ENCODE data around the gene EFEMP2. TPM values are rescaled to one million over a fixed set of nuclear protein-coding genes. Genes with fewer than 3 reads are reported as not detected.

Gene EFEMP2
- total RNA-seq, 4 donors from 2014 or later: 3.6 to 29.0 (median 10.2) TPM

DNA sequence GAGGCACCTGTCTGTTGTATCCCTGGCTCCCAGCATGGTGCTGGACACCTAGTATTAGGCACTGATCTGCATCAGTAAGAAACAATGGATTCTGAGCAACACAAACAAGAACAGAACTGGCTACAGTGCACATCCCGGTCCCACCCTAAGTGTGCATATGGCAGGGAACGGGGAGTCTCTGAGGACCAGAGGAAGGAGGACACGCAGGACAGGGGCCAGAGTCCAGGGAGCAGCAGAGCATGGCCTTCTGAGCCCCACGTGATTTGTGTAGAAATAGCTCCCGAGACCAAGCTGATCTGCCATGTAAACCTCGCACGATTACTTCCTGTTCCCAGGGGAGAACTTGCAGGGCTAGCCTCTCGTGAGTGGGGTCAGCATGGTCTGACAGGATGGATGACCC, 51.5 kb downstream of the EFEMP2 start:
- Histone ChIP-seq H3K36me3 (no peaks in the 10 kb centered on the region), H3K9me3 (no peaks in the 10 kb centered on the region), H3K4me3 (no peak overlapping the region), H3K27me3 (no peaks in the 10 kb centered on the region), H3K27ac (no peak overlapping the region), H3K4me1 (peaks cover 8 to 24% (median 9%) of the 10 kb centered on the region in 3 donors)
- DNase-seq: no peak
- TF ChIP-seq, protein P1, sequence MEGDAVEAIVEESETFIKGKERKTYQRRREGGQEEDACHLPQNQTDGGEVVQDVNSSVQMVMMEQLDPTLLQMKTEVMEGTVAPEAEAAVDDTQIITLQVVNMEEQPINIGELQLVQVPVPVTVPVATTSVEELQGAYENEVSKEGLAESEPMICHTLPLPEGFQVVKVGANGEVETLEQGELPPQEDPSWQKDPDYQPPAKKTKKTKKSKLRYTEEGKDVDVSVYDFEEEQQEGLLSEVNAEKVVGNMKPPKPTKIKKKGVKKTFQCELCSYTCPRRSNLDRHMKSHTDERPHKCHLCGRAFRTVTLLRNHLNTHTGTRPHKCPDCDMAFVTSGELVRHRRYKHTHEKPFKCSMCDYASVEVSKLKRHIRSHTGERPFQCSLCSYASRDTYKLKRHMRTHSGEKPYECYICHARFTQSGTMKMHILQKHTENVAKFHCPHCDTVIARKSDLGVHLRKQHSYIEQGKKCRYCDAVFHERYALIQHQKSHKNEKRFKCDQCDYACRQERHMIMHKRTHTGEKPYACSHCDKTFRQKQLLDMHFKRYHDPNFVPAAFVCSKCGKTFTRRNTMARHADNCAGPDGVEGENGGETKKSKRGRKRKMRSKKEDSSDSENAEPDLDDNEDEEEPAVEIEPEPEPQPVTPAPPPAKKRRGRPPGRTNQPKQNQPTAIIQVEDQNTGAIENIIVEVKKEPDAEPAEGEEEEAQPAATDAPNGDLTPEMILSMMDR (IDR thresholded peaks at IDR 0.05): no peak
- TF ChIP-seq POLR2A (IDR thresholded peaks at IDR 0.05): no peak
- intact Hi-C loops (cut with DNase I): no loop called here
- whole genome bisulfite sequencing, 2 donors: 61% methylated on average over 8 of the region's 8 CpGs

DNA sequence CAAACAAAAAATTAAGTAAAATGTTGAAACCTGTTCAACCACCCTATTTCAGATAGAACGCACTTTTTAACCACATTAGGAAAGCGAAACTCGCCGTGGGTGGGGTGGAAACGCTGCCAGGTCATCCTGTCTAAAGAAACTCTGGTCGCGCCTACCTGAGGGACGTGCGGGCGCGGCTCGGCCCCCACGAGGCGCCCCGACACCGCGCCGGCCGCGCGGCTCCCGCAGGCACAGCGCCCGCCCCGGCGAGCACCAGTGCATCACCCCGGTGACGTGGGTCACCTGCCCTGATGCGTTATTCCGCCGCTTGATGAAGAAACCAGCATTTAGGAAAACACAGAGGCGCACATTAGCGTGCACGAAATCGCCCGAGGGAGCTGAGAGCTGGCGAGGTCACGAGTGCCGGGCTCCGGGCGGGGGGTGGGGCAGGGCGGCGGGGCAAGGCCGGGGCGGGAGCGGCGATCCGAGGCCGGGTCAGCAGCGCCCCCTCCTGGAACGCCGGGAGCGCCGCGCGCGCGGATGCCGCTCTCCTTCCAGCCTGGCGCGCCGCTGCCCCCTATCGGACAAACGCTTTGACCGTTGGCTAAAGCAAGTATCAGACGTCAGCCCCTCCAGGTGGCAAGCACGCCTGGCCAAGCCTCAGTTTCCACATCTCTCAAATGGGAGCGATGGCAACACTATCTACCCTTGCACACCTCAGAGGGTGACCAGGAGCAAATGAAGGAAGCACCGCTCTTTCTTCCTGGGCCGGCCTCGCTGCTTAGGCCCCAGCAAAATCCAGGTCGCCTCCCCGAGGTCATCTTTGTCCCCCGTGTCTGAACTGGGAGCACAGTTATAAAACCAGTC, 54.5 kb downstream of the EFEMP2 start:
- Histone ChIP-seq H3K36me3 (no peaks in the 10 kb centered on the region), H3K4me1 (peaks cover 8 to 49% (median 12%) of the 10 kb centered on the region in 3 donors), H3K27ac (peak overlapping the region; percentile 84 to 94 (median 88)), H3K27me3 (no peaks in the 10 kb centered on the region), H3K4me3 (peak overlapping the region; percentile 52 to 82 (median 60)), H3K9me3 (no peaks in the 10 kb centered on the region)
- TF ChIP-seq, protein P1 (IDR thresholded peaks at IDR 0.05): peak; percentile 95 to 100 (median 98)
- peak in 1 of 4 donors; percentile 30 for TF ChIP-seq POLR2A (IDR thresholded peaks at IDR 0.05)
- peak; percentile 53 for DNase-seq
- intact Hi-C loops (cut with DNase I): loop anchor here (5.0 kb wide), 2 partner anchors 36 to 106 kb away; partner anchors contain the start of genes AP5B1 and KAT5
- WGBS, 2 donors: 12 to 15% methylated on average over 26 to 37 of the region's 74 CpGs

DNA sequence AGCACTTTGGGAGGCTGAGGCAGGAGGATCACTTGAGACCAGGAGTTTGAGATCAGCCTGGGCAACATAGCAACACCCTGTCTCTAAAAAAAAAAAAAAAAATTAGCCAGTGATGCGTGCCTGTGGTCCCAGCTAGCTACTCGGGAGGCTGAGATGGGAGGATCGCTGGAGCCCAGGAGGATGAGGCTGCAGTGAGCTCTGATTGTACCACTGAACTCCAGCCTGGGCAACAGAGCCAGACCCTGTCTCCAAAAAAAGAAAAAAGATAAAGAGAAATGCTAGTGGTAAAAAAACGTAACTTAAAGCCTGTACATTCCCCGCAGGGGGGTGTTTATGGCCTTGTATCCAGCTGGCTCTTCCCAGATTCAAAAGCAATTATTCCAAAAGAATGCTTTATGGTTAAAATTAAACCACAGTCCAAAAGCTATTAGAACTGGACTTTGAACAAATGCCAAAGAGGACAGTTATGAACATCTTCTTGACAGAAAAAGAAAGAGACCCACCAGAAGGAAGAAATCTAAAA, 55.2 kb downstream of the EFEMP2 start:
- Histone ChIP-seq H3K4me3 (peak overlapping the region; percentile 52 to 82 (median 60)), H3K36me3 (no peaks in the 10 kb centered on the region), H3K27ac (peak overlapping the region; percentile 84 to 94 (median 88)), H3K9me3 (no peaks in the 10 kb centered on the region), H3K27me3 (no peaks in the 10 kb centered on the region), H3K4me1 (peaks cover 8 to 49% (median 12%) of the 10 kb centered on the region in 3 donors)
- intact Hi-C loops (cut with DNase I): loop anchor here (5.0 kb wide), 2 partner anchors 35 to 105 kb away; partner anchors contain the start of genes AP5B1 and KAT5
- no peak for DNase-seq
- no peak for TF ChIP-seq POLR2A (IDR thresholded peaks at IDR 0.05)
- TF ChIP-seq, protein P1 (IDR thresholded peaks at IDR 0.05): no peak
- WGBS, 2 donors: 59 to 60% methylated on average over 5 of the region's 5 CpGs

DNA sequence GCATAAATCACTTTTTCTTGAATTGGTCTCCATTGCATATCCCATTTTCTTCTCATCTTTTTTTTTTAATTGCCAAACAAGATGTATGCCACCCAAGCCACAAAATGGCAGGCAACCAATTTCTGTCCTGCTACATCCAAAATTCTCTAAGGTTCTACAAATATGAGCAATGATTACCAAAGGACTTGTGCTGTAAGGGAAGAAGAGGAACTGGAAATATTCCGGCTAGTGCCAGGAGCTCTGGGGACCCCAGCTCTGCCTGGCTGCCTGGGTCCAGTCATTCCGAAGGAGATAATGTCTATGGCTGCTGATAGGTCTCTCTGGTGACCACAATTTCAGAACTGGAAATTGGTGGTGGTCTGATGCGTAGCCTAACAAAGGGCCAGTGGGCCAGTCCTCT, 55.9 kb downstream of the EFEMP2 start:
- Histone ChIP-seq H3K27me3 (peaks cover 0 to 2% (median 0%) of the 10 kb centered on the region in 4 donors), H3K4me3 (no peak overlapping the region), H3K27ac (peak overlapping the region in 2 of 4 donors; percentile 88 to 94), H3K9me3 (no peaks in the 10 kb centered on the region), H3K36me3 (no peaks in the 10 kb centered on the region), H3K4me1 (peaks cover 8 to 49% (median 12%) of the 10 kb centered on the region in 3 donors)
- intact Hi-C loops (cut with DNase I): loop anchor here (5.0 kb wide), 2 partner anchors 34 to 104 kb away; partner anchors contain the start of genes AP5B1 and KAT5
- TF ChIP-seq, protein P1 (IDR thresholded peaks at IDR 0.05): no peak
- TF ChIP-seq POLR2A (IDR thresholded peaks at IDR 0.05): no peak
- no peak for DNase-seq
- WGBS, 2 donors: 89 to 100% methylated on average over 2 of the region's 3 CpGs

Other genes starting within 250 kb of the EFEMP2 start
- 10 to 100 TPM in 3 of 4 donors, 1 to 10 TPM in 1; 7.8 to 29.2 (median 27.5) TPM for gene SIPA1, start 234.7 kb downstream of the EFEMP2 start, total RNA-seq
- 10 to 100 TPM; 29.4 to 49.4 (median 47.5) TPM for gene RELA, start 209.9 kb downstream of the EFEMP2 start, total RNA-seq
- gene KAT5, start 160.5 kb downstream of the EFEMP2 start, total RNA-seq: 10 to 100 TPM; 38.2 to 64.7 (median 51.1) TPM
- 10 to 100 TPM; 39.9 to 59.5 (median 50.8) TPM for gene RNASEH2C, start 152.0 kb downstream of the EFEMP2 start, total RNA-seq
- 10 to 100 TPM; 16.4 to 38.5 (median 23.3) TPM for gene AP5B1, start 91.8 kb downstream of the EFEMP2 start, total RNA-seq
- 10 to 100 TPM; 26.5 to 90.9 (median 55.3) TPM for gene OVOL1, start 85.7 kb downstream of the EFEMP2 start, total RNA-seq
- gene SNX32, start 38.8 kb downstream of the EFEMP2 start, total RNA-seq: under 1 TPM in 1 of 4 donors, not detected in 3; 0.38 TPM
- 100 to 1,000 TPM; 453 to 833 (median 750) TPM for gene CFL1, start 14.6 kb downstream of the EFEMP2 start, total RNA-seq
- 10 to 100 TPM; 17.6 to 36.2 (median 31.1) TPM for gene MUS81, start 12.4 kb downstream of the EFEMP2 start, total RNA-seq
- gene CTSW, start 7.0 kb upstream of the EFEMP2 start, total RNA-seq: 1 to 10 TPM in 3 of 4 donors, under 1 TPM in 1; 0.21 to 3.6 (median 1.8) TPM
- gene FIBP, start 15.7 kb upstream of the EFEMP2 start, total RNA-seq: 10 to 100 TPM; 35.7 to 60.1 (median 38.4) TPM
- gene CCDC85B, start 17.9 kb upstream of the EFEMP2 start, total RNA-seq: 10 to 100 TPM; 16.0 to 34.3 (median 28.0) TPM
- gene FOSL1, start 27.6 kb upstream of the EFEMP2 start, total RNA-seq: 10 to 100 TPM; 11.9 to 72.7 (median 35.6) TPM
- gene C11orf68, start 46.3 kb upstream of the EFEMP2 start, total RNA-seq: 10 to 100 TPM in 2 of 4 donors, 1 to 10 TPM in 2; 5.8 to 15.6 (median 10.6) TPM
- 100 to 1,000 TPM in 1 of 4 donors, 10 to 100 TPM in 3; 69.6 to 138 (median 76.8) TPM for gene DRAP1, start 46.6 kb upstream of the EFEMP2 start, total RNA-seq
- not detected for gene TSGA10IP, start 72.7 kb upstream of the EFEMP2 start, total RNA-seq
- gene SART1, start 88.9 kb upstream of the EFEMP2 start, total RNA-seq: 10 to 100 TPM; 27.6 to 35.0 (median 33.1) TPM
- 10 to 100 TPM; 24.7 to 43.2 (median 30.0) TPM for gene EIF1AD, start 129.4 kb upstream of the EFEMP2 start, total RNA-seq
- gene BANF1, start 129.7 kb upstream of the EFEMP2 start, total RNA-seq: 10 to 100 TPM; 29.1 to 52.3 (median 41.9) TPM
- gene CST6, start 139.2 kb upstream of the EFEMP2 start, total RNA-seq: 10 to 100 TPM; 14.6 to 58.5 (median 15.1) TPM
- not detected for gene CATSPER1, start 153.7 kb upstream of the EFEMP2 start, total RNA-seq
- not detected for gene GAL3ST3, start 176.4 kb upstream of the EFEMP2 start, total RNA-seq
- gene SF3B2, start 179.6 kb upstream of the EFEMP2 start, total RNA-seq: 100 to 1,000 TPM in 1 of 4 donors, 10 to 100 TPM in 3; 87.8 to 112 (median 93.5) TPM
- gene PACS1, start 197.5 kb upstream of the EFEMP2 start, total RNA-seq: 10 to 100 TPM; 17.9 to 37.6 (median 25.4) TPM

Data from esophagus squamous epithelium (tissue), 5 donors.